ENCODE results near the gene ECE1.

ECE1 gene

GRCh38 chr1:21308847-21309652 is 18.8 kb upstream of the ECE1 start:
- no peak for DNase-seq (ENCODE audit: low read depth in 2 of 2)

GRCh38 chr1:21308330-21308729 is 18.1 kb upstream of the ECE1 start:
- DNase-seq (ENCODE audit: low read depth in 2 of 2), result no peak

GRCh38 chr1:21307663-21308305 is 17.5 kb upstream of the ECE1 start:
- DNase-seq (ENCODE audit: low read depth in 2 of 2), result no peak

GRCh38 chr1:21307210-21307609 is 16.9 kb upstream of the ECE1 start:
- no peak for DNase-seq (ENCODE audit: low read depth in 2 of 2)

GRCh38 chr1:21305900-21306189 is 15.6 kb upstream of the ECE1 start:
- no peak for DNase-seq (ENCODE audit: low read depth in 2 of 2)

- no peak for DNase-seq (ENCODE audit: low read depth in 2 of 2)
Observed at GRCh38 chr1:21305155-21305899, 15.1 kb upstream of the ECE1 start.

- DNase-seq (ENCODE audit: low read depth in 2 of 2), result no peak
Observed at GRCh38 chr1:21304488-21304887, 14.2 kb upstream of the ECE1 start.

GRCh38 chr1:21302747-21303715 is 12.8 kb upstream of the ECE1 start:
- DNase-seq (ENCODE audit: low read depth in 2 of 2), result no peak

GRCh38 chr1:21301794-21302440 is 11.7 kb upstream of the ECE1 start:
- no peak for DNase-seq (ENCODE audit: low read depth in 2 of 2)

GRCh38 chr1:21300774-21301173 is 10.5 kb upstream of the ECE1 start:
- DNase-seq (ENCODE audit: low read depth in 2 of 2), result no peak

GRCh38 chr1:21299780-21300395 is 9.6 kb upstream of the ECE1 start:
- DNase-seq (ENCODE audit: low read depth in 2 of 2), result no peak

GRCh38 chr1:21298981-21299391 is 8.7 kb upstream of the ECE1 start:
- DNase-seq (ENCODE audit: low read depth in 2 of 2), result no peak

- DNase-seq (ENCODE audit: low read depth in 2 of 2), result no peak
Observed at GRCh38 chr1:21297975-21298374, 7.7 kb upstream of the ECE1 start.

GRCh38 chr1:21296509-21297354 is 6.5 kb upstream of the ECE1 start:
- no peak for DNase-seq (ENCODE audit: low read depth in 2 of 2)

GRCh38 chr1:21295545-21295944 is 5.3 kb upstream of the ECE1 start:
- DNase-seq (ENCODE audit: low read depth in 2 of 2), result no peak

- no peak for DNase-seq (ENCODE audit: low read depth in 2 of 2)
Observed at GRCh38 chr1:21295002-21295401, 4.7 kb upstream of the ECE1 start.

GRCh38 chr1:21294266-21294989 is 4.2 kb upstream of the ECE1 start:
- peak; percentile 68 to 78 for DNase-seq (ENCODE audit: low read depth in 2 of 2)

GRCh38 chr1:21293537-21294265 is 3.4 kb upstream of the ECE1 start:
- peak; percentile 37 to 47 for DNase-seq (ENCODE audit: low read depth in 2 of 2)
